K562 (cell line): ENCODE data around the gene KCTD11. TPM values are rescaled to one million over a fixed set of nuclear protein-coding genes. Genes with fewer than 3 reads are reported as not detected.

ENCODE experiments used
- ATAC-seq: fragments of 200-7000 bp; cut with Tn5 transposase; 3 replicates; pipeline ENCODE4 v1.9.1; 2020; ENCODE audit warnings: moderate library complexity
- BruUV-seq: library from RNA; stranded (reverse); fragments of 400-500 nt; replicated peaks from 2 replicates; lab custom pipeline; 2021; lab: Mats Ljungman, UMichigan
- CTCF ChIA-PET: fragments of 300-600 bp; formaldehyde crosslinking; extraction: SDS; loops from one replicate; lab custom pipeline; 2021; ENCODE audit warnings: low intra/inter-chr PET ratio; lab: Yijun Ruan, JAX
- POLR2A ChIA-PET: fragments of 300-600, 350-650 bp; sonication (Branson Sonifier 250); formaldehyde crosslinking; extraction: SDS; loops from one replicate; lab custom pipeline; 2021; ENCODE audit warnings: antibody characterized with exemption, inconsistent platforms; lab: Yijun Ruan, JAX
- DNase-seq, 4 experiments: peaks; one replicate each; pipeline versions ENCODE4 v3.0.0 to v3.0.0-alpha.2; 2011 to 2018; ENCODE audit warnings: low spot score in 3 of 4, mixed read lengths in 3 of 4; ENCODE audit errors: extremely low read depth in 1 of 4
- FAIRE-seq: peaks from 2 replicates; lab custom pipeline; 2011; peaks lifted over from hg19 to GRCh38; lab: Jason Lieb, UNC
- H2AFZ ChIP-seq: 2 replicates; pipeline ENCODE4 v1.6.0; 2011; ENCODE audit warnings: low read depth, low read length, control low read depth, inconsistent platforms
- H3K27ac ChIP-seq: fragments of 200-600 bp; 3 replicates; pipeline ENCODE4 v1.8.0; 2011; ENCODE audit warnings: low read depth, mild to moderate bottlenecking, control low read depth, inconsistent platforms, low read length, moderate library complexity, mixed read lengths; ENCODE audit errors: extremely low read depth
- H3K27me3 ChIP-seq, 2 experiments: fragments of 300-600 bp in 1 of 2; 2 replicates in 1 of 2; 3 replicates in 1 of 2; pipeline versions ENCODE4 v1.6.0 to v1.8.0; 2011; ENCODE audit warnings: inconsistent platforms in 2 of 2, low read length in 2 of 2, mild to moderate bottlenecking in 1 of 2, mixed read lengths in 1 of 2, moderate library complexity in 1 of 2; ENCODE audit not compliant: control insufficient read depth in 2 of 2, insufficient read depth in 2 of 2
- H3K36me3 ChIP-seq: fragments of 300-600 bp; 3 replicates; pipeline ENCODE4 v1.8.0; 2011; ENCODE audit warnings: mild to moderate bottlenecking, low read length, inconsistent platforms; ENCODE audit not compliant: control insufficient read depth, insufficient read depth
- H3K4me1 ChIP-seq, 2 experiments: fragments of 200-600 bp in 1 of 2; replicated peaks in 1 of 2; 2 replicates in 1 of 2; 3 replicates in 1 of 2; pipeline versions ENCODE4 v1.5.1 to v1.8.0; 2011; ENCODE audit warnings: inconsistent platforms in 2 of 2, low read length in 2 of 2, mild to moderate bottlenecking in 1 of 2, mixed read lengths in 1 of 2, moderate library complexity in 1 of 2; ENCODE audit not compliant: control insufficient read depth in 2 of 2, insufficient read depth in 2 of 2
- H3K4me2 ChIP-seq: 2 replicates; pipeline ENCODE4 v1.6.1; 2011; ENCODE audit warnings: low read length, control low read depth, inconsistent platforms, mixed read lengths; ENCODE audit not compliant: insufficient read depth
- H3K4me3 ChIP-seq: fragments of 200-600 bp; sonication (generic), shearing (Covaris generic); 2 replicates; pipeline ENCODE4 v1.5.1; 2016; ENCODE audit warnings: control low read depth, inconsistent platforms
- H3K79me2 ChIP-seq: fragments of 200-600 bp; 3 replicates; pipeline ENCODE4 v1.8.0; 2011; ENCODE audit warnings: low read length, inconsistent platforms; ENCODE audit not compliant: control insufficient read depth, insufficient read depth
- H3K9ac ChIP-seq, 2 experiments: 2 replicates each; pipeline versions ENCODE4 v1.6.0 to v1.6.1; 2011; ENCODE audit warnings: low read depth in 2 of 2, low read length in 2 of 2, control low read depth in 1 of 2, inconsistent platforms in 1 of 2, mild to moderate bottlenecking in 1 of 2, mixed read lengths in 1 of 2; ENCODE audit not compliant: insufficient read depth in 1 of 2
- H3K9me1 ChIP-seq: one replicate; pipeline ENCODE4 v1.6.0; 2011; ENCODE audit warnings: inconsistent platforms, mild to moderate bottlenecking, low read length, moderate library complexity; ENCODE audit not compliant: control insufficient read depth, insufficient read depth
- H3K9me3 ChIP-seq: replicated peaks from 2 replicates; pipeline ENCODE4 v1.5.1; 2011; ENCODE audit warnings: low read depth, low read length, inconsistent platforms; ENCODE audit not compliant: control insufficient read depth, insufficient read depth
- H4K20me1 ChIP-seq: replicated peaks from 2 replicates; pipeline ENCODE4 v1.6.1; 2011; ENCODE audit warnings: low read length, inconsistent platforms, mixed read lengths; ENCODE audit not compliant: control insufficient read depth, insufficient read depth
- FOSL1 ChIP-seq: fragments of 200-800 bp; sonication (Bioruptor generic); conservative IDR thresholded peaks from 2 replicates; pipeline ENCODE4 v1.6.1; 2016; ENCODE audit warnings: missing genetic modification characterization, missing compliant biosample characterization
- GABPA ChIP-seq: fragments of 200-800 bp; sonication (Bioruptor generic); conservative IDR thresholded peaks from 2 replicates; pipeline ENCODE4 v1.6.1; 2016; ENCODE audit warnings: low read depth, missing genetic modification characterization, missing compliant biosample characterization
- GATAD2B ChIP-seq: fragments of 450-650 bp; IDR thresholded peaks from 2 replicates; pipeline ENCODE4 v1.6.1; 2017; ENCODE audit warnings: mild to moderate bottlenecking, borderline replicate concordance
- KAT8 ChIP-seq: fragments of 450-650 bp; IDR thresholded peaks from 2 replicates; pipeline ENCODE4 v1.6.1; 2016; ENCODE audit warnings: low read depth, mild to moderate bottlenecking
- ZNF184 ChIP-seq: sonication (generic); formaldehyde crosslinking; IDR thresholded peaks from 2 replicates; pipeline ENCODE4 v1.5.0; 2020; ENCODE audit warnings: missing genetic modification reagents
- ZNF263 ChIP-seq: sonication (generic); formaldehyde crosslinking; IDR thresholded peaks from 2 replicates; pipeline ENCODE4 v1.8.0; 2022; ENCODE audit warnings: mild to moderate bottlenecking, missing genetic modification reagents, borderline replicate concordance
- WGBS: fragments of 100-300 bp; shearing (Covaris generic); methylation state at CpG from one replicate; pipeline ENCODE4 v1.1.6; 2016; ENCODE audit warnings: low coverage, mixed read lengths; ENCODE audit not compliant: insufficient coverage; ENCODE audit errors: missing lambda C conversion rate; 5-methylcytosine and 5-hydroxymethylcytosine counted together
- in situ Hi-C: fragments of 300-500 bp; cut with MboI; formaldehyde crosslinking; loops from 4 replicates; pipeline ENCODE4 v1.15.0; 2018; ENCODE audit warnings: inconsistent platforms, mixed read lengths
- intact Hi-C: fragments of 100-400 bp; cut with micrococcal nuclease; formaldehyde crosslinking; loops from 2 replicates; pipeline ENCODE4 v1.14.2; 2022
- polyA plus RNA-seq, 8 experiments: library from polyadenylated mRNA; depleted of rRNA in 4 of 8; stranded (reverse) in 5 of 8; unstranded in 3 of 8; fragments of >200 nt; fragmentation: Nextera tagmentation in 2 of 8; fragmentation: Illumina TruSeq in 1 of 8; extraction: Ambion mirVana in 2 of 8; extraction: Trizol in 1 of 8; gene quantifications; 2 replicates each; pipeline versions ENCODE4 v1.2.1 to v1.2.3, GENCODE V29; 2011 to 2014; ENCODE audit warnings: inconsistent platforms in 1 of 8, missing spikeins in 1 of 8
- total RNA-seq, 7 experiments: library from RNA; depleted of rRNA in 6 of 7; stranded (reverse); fragments of >200 nt in 6 of 7; fragmentation: Illumina TruSeq in 2 of 7; extraction: Trizol in 2 of 7; gene quantifications; 2 replicates each; pipeline versions ENCODE4 v1.2.1 to v1.2.3, GENCODE V29; 2011 to 2021; ENCODE audit warnings: low replicate concordance in 1 of 7
- TF ChIP-seq, protein P1 (sequence below): fragments of 450-650 bp; formaldehyde crosslinking; IDR thresholded peaks from 2 replicates; pipeline ENCODE4 v1.4.0; 2022; ENCODE audit warnings: missing genetic modification characterization

Gene KCTD11
- total and polyA plus RNA-seq, 9 of the 15 experiments (the other 6 are each of a cell fraction or from before 2014, with no cell fraction given) = 0.01 to 3.2 (median 2.5) TPM; not detected in 1

- H3K27ac ChIP-seq = no peak overlapping the region
- H3K4me3 ChIP-seq = no peak overlapping the region
- H3K9ac ChIP-seq = no peak overlapping the region; a peak in 1 of 4 replicates
- peaks cover 3% of the 10 kb centered on the region; the same call in 2 of the 3 replicates for H3K79me2 ChIP-seq
- ChIA-PET POLR2A (no interaction called here), CTCF (interaction anchor here (2.4 kb wide), 1 partner anchor 23 kb away, joined by 13 read pairs; no protein-coding TSS in a partner anchor)
- ATAC-seq (no peak), FAIRE-seq (no peak), DNase-seq (no peak)
- peaks cover 0 to 17% of the 10 kb centered on the region in 2 experiments; a peak in 2 of 5 replicates for H3K4me1 ChIP-seq
- no peak overlapping the region for H2AFZ ChIP-seq
- TF ChIP-seq KAT8 (no peak), ZNF263 (CRISPR knock-in tag) (no peak), FOSL1 (tag) (no peak), GABPA (no peak), GATAD2B (no peak), ZNF184 (CRISPR knock-in tag) (no peak)
- TF ChIP-seq, protein P1, sequence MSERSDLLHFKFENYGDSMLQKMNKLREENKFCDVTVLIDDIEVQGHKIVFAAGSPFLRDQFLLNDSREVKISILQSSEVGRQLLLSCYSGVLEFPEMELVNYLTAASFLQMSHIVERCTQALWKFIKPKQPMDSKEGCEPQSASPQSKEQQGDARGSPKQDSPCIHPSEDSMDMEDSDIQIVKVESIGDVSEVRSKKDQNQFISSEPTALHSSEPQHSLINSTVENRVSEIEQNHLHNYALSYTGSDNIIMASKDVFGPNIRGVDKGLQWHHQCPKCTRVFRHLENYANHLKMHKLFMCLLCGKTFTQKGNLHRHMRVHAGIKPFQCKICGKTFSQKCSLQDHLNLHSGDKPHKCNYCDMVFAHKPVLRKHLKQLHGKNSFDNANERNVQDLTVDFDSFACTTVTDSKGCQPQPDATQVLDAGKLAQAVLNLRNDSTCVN (CRISPR knock-in tag) = no peak
- peaks cover 81% of the 10 kb centered on the region; the same call in 2 of the 3 replicates for H3K36me3 ChIP-seq
- in situ Hi-C loops (no loop called here), intact Hi-C loops (no loop called here)
- H3K27me3 ChIP-seq = no peaks in the 10 kb centered on the region
- H3K4me2 ChIP-seq = no peak overlapping the region
- no peaks in the 10 kb centered on the region for H3K9me1 ChIP-seq
- WGBS = 97% methylated on average over 8 of the region's 22 CpGs
- no TSS peak for BruUV-seq
- no peaks in the 10 kb centered on the region for H3K9me3 ChIP-seq
- no peaks in the 10 kb centered on the region for H4K20me1 ChIP-seq
Observed at GRCh38 chr17:7322520-7323194, 29.3 kb upstream of the KCTD11 start.
